Upper lobe of left lung (tissue), 4 donors: ENCODE data around the gene MDP1.

ENCODE experiments used
- CTCF ChIP-seq, 6 experiments: fragments of 450-650 bp in 4 of 6; fragments of 200-600 bp in 2 of 6; sonication (generic) in 2 of 6; IDR thresholded peaks; one replicate each; pipeline ENCODE4 v1.5.1; 2016 to 2019; ENCODE audit warnings: antibody characterized with exemption in 6 of 6
- EP300 ChIP-seq, 4 donors: sonication (generic); formaldehyde crosslinking; IDR thresholded peaks; one replicate each; pipeline ENCODE4 v1.5.1; 2017; ENCODE audit warnings: antibody characterized with exemption in 4 of 4, control low read depth in 2 of 4
- POLR2A ChIP-seq, 4 donors: fragments of 450-650 bp; IDR thresholded peaks; one replicate each; pipeline ENCODE4 v1.5.1; 2016 to 2017; ENCODE audit warnings: antibody characterized with exemption in 4 of 4, mild to moderate bottlenecking in 2 of 4
- POLR2AphosphoS5 ChIP-seq, 2 donors: sonication (generic); formaldehyde crosslinking; IDR thresholded peaks; one replicate each; pipeline ENCODE4 v1.5.1; 2017; ENCODE audit warnings: antibody characterized with exemption in 2 of 2

GRCh38 chr14:24190416-24190815 is 25.4 kb downstream of the MDP1 start:
- TF ChIP-seq CTCF (IDR thresholded peaks at IDR 0.05), result no peak
- no peak for TF ChIP-seq POLR2AphosphoS5 (IDR thresholded peaks at IDR 0.05)
- no peak for TF ChIP-seq POLR2A (IDR thresholded peaks at IDR 0.05)
- no peak for TF ChIP-seq EP300 (IDR thresholded peaks at IDR 0.05)
